Loucy (cell line): Measurements from ENCODE around the gene IL1A.

Experiments
- EZH2phosphoT487 ChIP-seq: fragments of 200-600 bp; IDR thresholded peaks from 2 replicates; pipeline ENCODE4 v1.6.1; 2018; ENCODE audit warnings: antibody characterized with exemption, mild to moderate bottlenecking, moderate library complexity, borderline replicate concordance
- TF ChIP-seq, protein P1 (sequence below): fragments of 200-600 bp; sonication (generic); conservative IDR thresholded peaks from 2 replicates; pipeline ENCODE4 v1.5.1; 2014; ENCODE audit warnings: mild to moderate bottlenecking, antibody characterized with exemption, low read length

DNA sequence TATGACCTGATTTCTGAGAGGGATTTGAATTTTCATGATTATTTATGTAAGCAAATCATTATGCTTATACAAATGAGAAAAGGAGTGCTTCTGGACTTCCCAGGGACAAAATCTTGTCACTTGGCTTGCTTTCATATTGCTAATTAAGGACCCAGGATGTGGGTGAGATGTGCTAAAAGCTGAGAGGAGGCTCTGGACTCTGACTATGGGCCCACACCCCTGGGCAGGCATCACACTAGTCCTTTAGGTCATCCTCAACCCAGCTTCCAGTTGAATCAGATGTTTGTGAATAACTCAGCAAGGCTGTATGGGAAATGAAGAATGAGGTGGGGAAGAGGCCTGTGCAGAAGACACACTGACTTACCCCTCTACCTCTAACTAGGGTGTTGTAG is 40.4 kb upstream of the IL1A start:
- TF ChIP-seq, protein P1, sequence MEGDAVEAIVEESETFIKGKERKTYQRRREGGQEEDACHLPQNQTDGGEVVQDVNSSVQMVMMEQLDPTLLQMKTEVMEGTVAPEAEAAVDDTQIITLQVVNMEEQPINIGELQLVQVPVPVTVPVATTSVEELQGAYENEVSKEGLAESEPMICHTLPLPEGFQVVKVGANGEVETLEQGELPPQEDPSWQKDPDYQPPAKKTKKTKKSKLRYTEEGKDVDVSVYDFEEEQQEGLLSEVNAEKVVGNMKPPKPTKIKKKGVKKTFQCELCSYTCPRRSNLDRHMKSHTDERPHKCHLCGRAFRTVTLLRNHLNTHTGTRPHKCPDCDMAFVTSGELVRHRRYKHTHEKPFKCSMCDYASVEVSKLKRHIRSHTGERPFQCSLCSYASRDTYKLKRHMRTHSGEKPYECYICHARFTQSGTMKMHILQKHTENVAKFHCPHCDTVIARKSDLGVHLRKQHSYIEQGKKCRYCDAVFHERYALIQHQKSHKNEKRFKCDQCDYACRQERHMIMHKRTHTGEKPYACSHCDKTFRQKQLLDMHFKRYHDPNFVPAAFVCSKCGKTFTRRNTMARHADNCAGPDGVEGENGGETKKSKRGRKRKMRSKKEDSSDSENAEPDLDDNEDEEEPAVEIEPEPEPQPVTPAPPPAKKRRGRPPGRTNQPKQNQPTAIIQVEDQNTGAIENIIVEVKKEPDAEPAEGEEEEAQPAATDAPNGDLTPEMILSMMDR = no peak
- TF ChIP-seq EZH2phosphoT487 = no peak
